Sigmoid colon (tissue), 3 donors: ENCODE results near the gene CD248.

ENCODE experiments used
- POLR2A ChIP-seq, 2 donors: fragments of 450-650 bp; IDR thresholded peaks; one replicate each; pipeline ENCODE4 v1.6.1; 2016; ENCODE audit warnings: antibody characterized with exemption in 2 of 2, mild to moderate bottlenecking in 2 of 2, moderate library complexity in 2 of 2
- TF ChIP-seq, protein P1 (sequence below), 4 experiments: fragments of 450-650 bp in 3 of 4; fragments of 200-600 bp in 1 of 4; IDR thresholded peaks; one replicate each; pipeline ENCODE4 v1.5.1; 2016 to 2019; ENCODE audit warnings: antibody characterized with exemption in 4 of 4, mild to moderate bottlenecking in 3 of 4, moderate library complexity in 2 of 4

DNA sequence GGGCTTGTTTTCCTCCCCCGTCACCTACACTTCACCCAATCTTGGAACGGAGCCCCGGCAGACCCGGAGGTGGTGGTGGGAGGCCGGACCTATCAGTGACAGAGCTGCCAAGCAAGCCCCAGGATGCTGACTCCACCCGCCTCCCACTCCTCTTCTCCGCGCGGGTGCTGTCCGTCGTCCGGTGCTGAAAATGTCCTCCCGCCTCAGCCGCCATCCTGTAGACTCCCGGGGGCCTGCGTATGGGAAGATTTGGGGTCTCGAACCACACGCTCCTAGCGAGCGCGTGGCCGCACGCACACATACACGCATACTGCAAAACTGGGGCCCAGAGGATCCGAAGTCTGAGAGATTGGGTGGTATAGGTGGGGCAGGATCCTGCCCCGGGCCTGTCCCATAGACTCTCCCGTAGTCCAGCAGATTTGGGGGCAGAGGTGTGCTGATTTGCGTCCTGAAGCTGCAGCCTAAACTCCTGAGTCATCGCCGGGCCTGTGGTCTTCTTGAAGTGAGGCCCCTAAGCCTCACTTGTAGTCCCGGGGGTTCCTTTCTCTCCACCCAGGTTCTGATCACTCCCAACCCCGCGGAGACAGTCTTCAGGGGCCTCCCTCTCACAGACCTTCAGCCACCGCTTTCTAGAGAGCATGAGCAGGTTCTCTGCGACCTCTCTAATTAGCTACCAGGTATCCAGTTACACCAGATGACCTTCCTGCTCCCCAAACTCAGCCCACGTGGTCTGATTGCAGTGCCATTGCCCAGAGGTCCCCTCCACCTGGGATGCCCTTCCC lies 27.1 kb downstream of the CD248 start:
- TF ChIP-seq, protein P1, sequence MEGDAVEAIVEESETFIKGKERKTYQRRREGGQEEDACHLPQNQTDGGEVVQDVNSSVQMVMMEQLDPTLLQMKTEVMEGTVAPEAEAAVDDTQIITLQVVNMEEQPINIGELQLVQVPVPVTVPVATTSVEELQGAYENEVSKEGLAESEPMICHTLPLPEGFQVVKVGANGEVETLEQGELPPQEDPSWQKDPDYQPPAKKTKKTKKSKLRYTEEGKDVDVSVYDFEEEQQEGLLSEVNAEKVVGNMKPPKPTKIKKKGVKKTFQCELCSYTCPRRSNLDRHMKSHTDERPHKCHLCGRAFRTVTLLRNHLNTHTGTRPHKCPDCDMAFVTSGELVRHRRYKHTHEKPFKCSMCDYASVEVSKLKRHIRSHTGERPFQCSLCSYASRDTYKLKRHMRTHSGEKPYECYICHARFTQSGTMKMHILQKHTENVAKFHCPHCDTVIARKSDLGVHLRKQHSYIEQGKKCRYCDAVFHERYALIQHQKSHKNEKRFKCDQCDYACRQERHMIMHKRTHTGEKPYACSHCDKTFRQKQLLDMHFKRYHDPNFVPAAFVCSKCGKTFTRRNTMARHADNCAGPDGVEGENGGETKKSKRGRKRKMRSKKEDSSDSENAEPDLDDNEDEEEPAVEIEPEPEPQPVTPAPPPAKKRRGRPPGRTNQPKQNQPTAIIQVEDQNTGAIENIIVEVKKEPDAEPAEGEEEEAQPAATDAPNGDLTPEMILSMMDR (IDR thresholded peaks at IDR 0.05): no peak
- no peak for TF ChIP-seq POLR2A (IDR thresholded peaks at IDR 0.05)
